Thyroid gland (tissue), 4 donors: Measurements from ENCODE around the gene RPL27A.

Experiments used
- POLR2A ChIP-seq, 2 donors: fragments of 450-650 bp; IDR thresholded peaks; one replicate each; pipeline ENCODE4 v1.6.1; 2017; ENCODE audit warnings: antibody characterized with exemption in 2 of 2, mild to moderate bottlenecking in 2 of 2, moderate library complexity in 1 of 2
- TF ChIP-seq, protein P1 (sequence below), 6 experiments: fragments of 200-600 bp in 3 of 6; fragments of 450-650 bp in 3 of 6; sonication (generic) in 3 of 6; IDR thresholded peaks; one replicate each; pipeline ENCODE4 v1.5.1; 2016 to 2019; ENCODE audit warnings: antibody characterized with exemption in 6 of 6, mild to moderate bottlenecking in 2 of 6, inconsistent platforms in 1 of 6, moderate library complexity in 1 of 6

DNA sequence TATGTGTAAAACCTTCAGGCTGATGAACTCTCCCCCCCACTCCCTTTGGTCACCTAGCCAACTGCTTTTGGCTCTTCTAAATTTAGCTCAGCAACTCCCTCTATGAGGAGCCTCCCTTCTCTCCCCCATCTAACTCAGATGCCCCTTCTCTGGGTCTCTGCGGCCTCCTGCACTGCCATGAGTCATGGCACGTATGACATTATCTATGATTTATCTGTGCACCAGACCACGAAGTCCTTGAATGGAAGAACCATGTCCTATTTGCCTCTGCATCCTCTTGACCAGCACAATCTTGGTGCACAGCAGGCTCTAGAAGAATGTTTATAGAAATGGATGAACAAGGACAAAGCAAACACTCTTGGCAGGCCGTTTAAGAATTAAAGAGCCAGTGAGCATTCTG lies 46.0 kb downstream of the RPL27A start:
- TF ChIP-seq, protein P1, sequence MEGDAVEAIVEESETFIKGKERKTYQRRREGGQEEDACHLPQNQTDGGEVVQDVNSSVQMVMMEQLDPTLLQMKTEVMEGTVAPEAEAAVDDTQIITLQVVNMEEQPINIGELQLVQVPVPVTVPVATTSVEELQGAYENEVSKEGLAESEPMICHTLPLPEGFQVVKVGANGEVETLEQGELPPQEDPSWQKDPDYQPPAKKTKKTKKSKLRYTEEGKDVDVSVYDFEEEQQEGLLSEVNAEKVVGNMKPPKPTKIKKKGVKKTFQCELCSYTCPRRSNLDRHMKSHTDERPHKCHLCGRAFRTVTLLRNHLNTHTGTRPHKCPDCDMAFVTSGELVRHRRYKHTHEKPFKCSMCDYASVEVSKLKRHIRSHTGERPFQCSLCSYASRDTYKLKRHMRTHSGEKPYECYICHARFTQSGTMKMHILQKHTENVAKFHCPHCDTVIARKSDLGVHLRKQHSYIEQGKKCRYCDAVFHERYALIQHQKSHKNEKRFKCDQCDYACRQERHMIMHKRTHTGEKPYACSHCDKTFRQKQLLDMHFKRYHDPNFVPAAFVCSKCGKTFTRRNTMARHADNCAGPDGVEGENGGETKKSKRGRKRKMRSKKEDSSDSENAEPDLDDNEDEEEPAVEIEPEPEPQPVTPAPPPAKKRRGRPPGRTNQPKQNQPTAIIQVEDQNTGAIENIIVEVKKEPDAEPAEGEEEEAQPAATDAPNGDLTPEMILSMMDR (IDR thresholded peaks at IDR 0.05) = no peak
- no peak for TF ChIP-seq POLR2A (IDR thresholded peaks at IDR 0.05)
